Cerebellar nuclear complex (tissue), 1 donor: Measurements from ENCODE around the gene CMAS.
A peak's percentile ranks its signal among the peaks of the same experiment; 100 is the strongest.
"Not testable (repeated sequence)": the region's sequence is repeated elsewhere in the genome, so short reads cannot be mapped to it uniquely, and the experiment has no call there.

ENCODE experiments used
- DNase-seq, 2 experiments: peaks; one replicate each; lab custom pipeline; 2025; lab: John Stamatoyannopoulos, UW

CMAS gene

GRCh38 chr12:22046090-22046967 lies at the start of gene CMAS:
Gene CMAS, plus strand, starts transcription at chr12:22046218. Its CDS starts 86 bp downstream, at chr12:22046304.
- DNase-seq, result peak in 1 of 2 experiments; percentile 21

GRCh38 chr12:21998295-21998694 lies 47.7 kb upstream of the CMAS start:
- DNase-seq, result no peak

GRCh38 chr12:21998782-21999181 lies 47.2 kb upstream of the CMAS start:
- no peak for DNase-seq

- DNase-seq, result no peak
Observed at GRCh38 chr12:22002430-22002829, 43.6 kb upstream of the CMAS start.

GRCh38 chr12:22007794-22008193 lies 38.2 kb upstream of the CMAS start:
- DNase-seq, result not testable (repeated sequence)

GRCh38 chr12:22008196-22008595 lies 37.8 kb upstream of the CMAS start:
- DNase-seq, result no peak

- DNase-seq, result no peak
Observed at GRCh38 chr12:22014041-22014782, 31.8 kb upstream of the CMAS start.

GRCh38 chr12:22014783-22015144 lies 31.3 kb upstream of the CMAS start:
- DNase-seq, result no peak

- no peak for DNase-seq
Observed at GRCh38 chr12:22016982-22017381, 29.0 kb upstream of the CMAS start.

- no peak for DNase-seq
Observed at GRCh38 chr12:22018860-22019259, 27.2 kb upstream of the CMAS start.

GRCh38 chr12:22023489-22023888 lies 22.5 kb upstream of the CMAS start:
- not testable (repeated sequence) for DNase-seq

- no peak for DNase-seq
Observed at GRCh38 chr12:22029491-22029890, 16.5 kb upstream of the CMAS start.

- no peak for DNase-seq
Observed at GRCh38 chr12:22029991-22030390, 16.0 kb upstream of the CMAS start.

- DNase-seq, result no peak
Observed at GRCh38 chr12:22032732-22033131, 13.3 kb upstream of the CMAS start.

GRCh38 chr12:22034709-22035506 lies 11.1 kb upstream of the CMAS start:
- no peak for DNase-seq

GRCh38 chr12:22037947-22038346 lies 8.1 kb upstream of the CMAS start:
- no peak for DNase-seq

GRCh38 chr12:22038734-22039133 lies 7.3 kb upstream of the CMAS start:
- DNase-seq, result no peak

GRCh38 chr12:22039361-22039760 lies 6.7 kb upstream of the CMAS start:
- DNase-seq, result no peak

- no peak for DNase-seq
Observed at GRCh38 chr12:22042976-22043669, 2.9 kb upstream of the CMAS start.

- DNase-seq, result no peak
Observed at GRCh38 chr12:22043943-22044342, 2.1 kb upstream of the CMAS start.

- no peak for DNase-seq
Observed at GRCh38 chr12:22044391-22044790, 1.6 kb upstream of the CMAS start.

GRCh38 chr12:22046968-22047390 lies 961 bp downstream of the CMAS start:
- DNase-seq, result no peak
